K562 (cell line): ENCODE results near the gene MANF. TPM values are rescaled to one million over a fixed set of nuclear protein-coding genes. Genes with fewer than 3 reads are reported as not detected.

ENCODE experiments used
- ATAC-seq: fragments of 200-7000 bp; cut with Tn5 transposase; 3 replicates; pipeline ENCODE4 v1.9.1; 2020; ENCODE audit warnings: moderate library complexity
- BruUV-seq: library from RNA; stranded (reverse); fragments of 400-500 nt; replicated peaks from 2 replicates; lab custom pipeline; 2021; lab: Mats Ljungman, UMichigan
- CTCF ChIA-PET: fragments of 300-600 bp; formaldehyde crosslinking; extraction: SDS; loops from one replicate; lab custom pipeline; 2021; ENCODE audit warnings: low intra/inter-chr PET ratio; lab: Yijun Ruan, JAX
- POLR2A ChIA-PET: fragments of 300-600, 350-650 bp; sonication (Branson Sonifier 250); formaldehyde crosslinking; extraction: SDS; loops from one replicate; lab custom pipeline; 2021; ENCODE audit warnings: antibody characterized with exemption, inconsistent platforms; lab: Yijun Ruan, JAX
- DNase-seq, 4 experiments: peaks; one replicate each; pipeline versions ENCODE4 v3.0.0 to v3.0.0-alpha.2; 2011 to 2018; ENCODE audit warnings: low spot score in 3 of 4, mixed read lengths in 3 of 4; ENCODE audit errors: extremely low read depth in 1 of 4
- FAIRE-seq: peaks from 2 replicates; lab custom pipeline; 2011; peaks lifted over from hg19 to GRCh38; lab: Jason Lieb, UNC
- H2AFZ ChIP-seq: 2 replicates; pipeline ENCODE4 v1.6.0; 2011; ENCODE audit warnings: low read depth, low read length, control low read depth, inconsistent platforms
- H3K27ac ChIP-seq: fragments of 200-600 bp; 3 replicates; pipeline ENCODE4 v1.8.0; 2011; ENCODE audit warnings: low read depth, mild to moderate bottlenecking, control low read depth, inconsistent platforms, low read length, moderate library complexity, mixed read lengths; ENCODE audit errors: extremely low read depth
- H3K27me3 ChIP-seq, 2 experiments: fragments of 300-600 bp in 1 of 2; 2 replicates in 1 of 2; 3 replicates in 1 of 2; pipeline versions ENCODE4 v1.6.0 to v1.8.0; 2011; ENCODE audit warnings: inconsistent platforms in 2 of 2, low read length in 2 of 2, mild to moderate bottlenecking in 1 of 2, mixed read lengths in 1 of 2, moderate library complexity in 1 of 2; ENCODE audit not compliant: control insufficient read depth in 2 of 2, insufficient read depth in 2 of 2
- H3K36me3 ChIP-seq: fragments of 300-600 bp; 3 replicates; pipeline ENCODE4 v1.8.0; 2011; ENCODE audit warnings: mild to moderate bottlenecking, low read length, inconsistent platforms; ENCODE audit not compliant: control insufficient read depth, insufficient read depth
- H3K4me1 ChIP-seq, 2 experiments: fragments of 200-600 bp in 1 of 2; replicated peaks in 1 of 2; 2 replicates in 1 of 2; 3 replicates in 1 of 2; pipeline versions ENCODE4 v1.5.1 to v1.8.0; 2011; ENCODE audit warnings: inconsistent platforms in 2 of 2, low read length in 2 of 2, mild to moderate bottlenecking in 1 of 2, mixed read lengths in 1 of 2, moderate library complexity in 1 of 2; ENCODE audit not compliant: control insufficient read depth in 2 of 2, insufficient read depth in 2 of 2
- H3K4me2 ChIP-seq: 2 replicates; pipeline ENCODE4 v1.6.1; 2011; ENCODE audit warnings: low read length, control low read depth, inconsistent platforms, mixed read lengths; ENCODE audit not compliant: insufficient read depth
- H3K4me3 ChIP-seq: fragments of 200-600 bp; sonication (generic), shearing (Covaris generic); 2 replicates; pipeline ENCODE4 v1.5.1; 2016; ENCODE audit warnings: control low read depth, inconsistent platforms
- H3K79me2 ChIP-seq: fragments of 200-600 bp; 3 replicates; pipeline ENCODE4 v1.8.0; 2011; ENCODE audit warnings: low read length, inconsistent platforms; ENCODE audit not compliant: control insufficient read depth, insufficient read depth
- H3K9ac ChIP-seq, 2 experiments: 2 replicates each; pipeline versions ENCODE4 v1.6.0 to v1.6.1; 2011; ENCODE audit warnings: low read depth in 2 of 2, low read length in 2 of 2, control low read depth in 1 of 2, inconsistent platforms in 1 of 2, mild to moderate bottlenecking in 1 of 2, mixed read lengths in 1 of 2; ENCODE audit not compliant: insufficient read depth in 1 of 2
- H3K9me1 ChIP-seq: one replicate; pipeline ENCODE4 v1.6.0; 2011; ENCODE audit warnings: inconsistent platforms, mild to moderate bottlenecking, low read length, moderate library complexity; ENCODE audit not compliant: control insufficient read depth, insufficient read depth
- H3K9me3 ChIP-seq: replicated peaks from 2 replicates; pipeline ENCODE4 v1.5.1; 2011; ENCODE audit warnings: low read depth, low read length, inconsistent platforms; ENCODE audit not compliant: control insufficient read depth, insufficient read depth
- H4K20me1 ChIP-seq: replicated peaks from 2 replicates; pipeline ENCODE4 v1.6.1; 2011; ENCODE audit warnings: low read length, inconsistent platforms, mixed read lengths; ENCODE audit not compliant: control insufficient read depth, insufficient read depth
- CCNT2 ChIP-seq: IDR thresholded peaks from 2 replicates; pipeline ENCODE4 v1.6.1; 2011; ENCODE audit warnings: borderline replicate concordance, low read depth, mild to moderate bottlenecking, moderate library complexity, mixed read lengths, low read length; ENCODE audit not compliant: insufficient read length; ENCODE audit errors: extremely low read depth
- CHD4 ChIP-seq: fragments of 200-600 bp; sonication (generic); IDR thresholded peaks from 3 replicates; pipeline ENCODE4 v1.6.1; 2012; ENCODE audit warnings: low read depth, mild to moderate bottlenecking, mixed read lengths, low read length, inconsistent platforms; ENCODE audit not compliant: insufficient read depth, insufficient replicate concordance, poor library complexity, severe bottlenecking
- COPS2 ChIP-seq: fragments of 450-650 bp; conservative IDR thresholded peaks from 2 replicates; pipeline ENCODE4 v1.6.1; 2016; ENCODE audit warnings: mild to moderate bottlenecking, moderate library complexity
- CREM ChIP-seq: IDR thresholded peaks from 2 replicates; pipeline ENCODE4 v1.6.1; 2014; ENCODE audit warnings: antibody characterized with exemption, low read depth
- EHMT2 ChIP-seq: fragments of 450-650 bp; IDR thresholded peaks from 2 replicates; pipeline ENCODE4 v1.6.1; 2018; ENCODE audit warnings: antibody characterized with exemption
- ETV6 ChIP-seq, 3 experiments: fragments of 150-350 bp in 1 of 3; sonication (generic) in 1 of 3; formaldehyde crosslinking in 1 of 3; IDR thresholded peaks; 2 replicates each; pipeline versions ENCODE4 v1.6.1 to v1.8.0; 2014 to 2022; ENCODE audit warnings: borderline replicate concordance in 2 of 3, low read depth in 2 of 3, antibody characterized with exemption in 1 of 3, low read length in 1 of 3, mild to moderate bottlenecking in 1 of 3, missing genetic modification reagents in 1 of 3
- HEY1 ChIP-seq: fragments of 250-450 bp; sonication (Bioruptor Pico); IDR thresholded peaks from 2 replicates; pipeline ENCODE4 v1.5.0; 2020; ENCODE audit warnings: mild to moderate bottlenecking, moderate library complexity, borderline replicate concordance
- RBM14 ChIP-seq: fragments of 200-400 bp; formaldehyde crosslinking; IDR thresholded peaks from 2 replicates; pipeline ENCODE4 v1.6.1; 2018; ENCODE audit warnings: low read depth, mild to moderate bottlenecking, low read length, moderate library complexity, borderline replicate concordance; ENCODE audit not compliant: insufficient read depth
- RFX7 ChIP-seq: fragments of 250-450 bp; sonication (Bioruptor Pico); IDR thresholded peaks from 2 replicates; pipeline ENCODE4 v1.5.1; 2021; ENCODE audit warnings: mild to moderate bottlenecking
- SAP30 ChIP-seq: fragments of 200-600 bp; sonication (generic); IDR thresholded peaks from 2 replicates; pipeline ENCODE4 v1.6.1; 2012; ENCODE audit warnings: borderline replicate concordance, low read depth, mild to moderate bottlenecking, moderate library complexity, low read length, control low read depth, inconsistent platforms; ENCODE audit not compliant: insufficient read depth, poor library complexity, severe bottlenecking
- ZNF316 ChIP-seq: fragments of 450-650 bp; IDR thresholded peaks from 2 replicates; pipeline ENCODE4 v1.6.1; 2016
- WGBS: fragments of 100-300 bp; shearing (Covaris generic); methylation state at CpG from one replicate; pipeline ENCODE4 v1.1.6; 2016; ENCODE audit warnings: low coverage, mixed read lengths; ENCODE audit not compliant: insufficient coverage; ENCODE audit errors: missing lambda C conversion rate; 5-methylcytosine and 5-hydroxymethylcytosine counted together
- in situ Hi-C: fragments of 300-500 bp; cut with MboI; formaldehyde crosslinking; loops from 4 replicates; pipeline ENCODE4 v1.15.0; 2018; ENCODE audit warnings: inconsistent platforms, mixed read lengths
- intact Hi-C: fragments of 100-400 bp; cut with micrococcal nuclease; formaldehyde crosslinking; loops from 2 replicates; pipeline ENCODE4 v1.14.2; 2022
- polyA plus RNA-seq, 8 experiments: library from polyadenylated mRNA; depleted of rRNA in 4 of 8; stranded (reverse) in 5 of 8; unstranded in 3 of 8; fragments of >200 nt; fragmentation: Nextera tagmentation in 2 of 8; fragmentation: Illumina TruSeq in 1 of 8; extraction: Ambion mirVana in 2 of 8; extraction: Trizol in 1 of 8; gene quantifications; 2 replicates each; pipeline versions ENCODE4 v1.2.1 to v1.2.3, GENCODE V29; 2011 to 2014; ENCODE audit warnings: inconsistent platforms in 1 of 8, missing spikeins in 1 of 8
- total RNA-seq, 7 experiments: library from RNA; depleted of rRNA in 6 of 7; stranded (reverse); fragments of >200 nt in 6 of 7; fragmentation: Illumina TruSeq in 2 of 7; extraction: Trizol in 2 of 7; gene quantifications; 2 replicates each; pipeline versions ENCODE4 v1.2.1 to v1.2.3, GENCODE V29; 2011 to 2021; ENCODE audit warnings: low replicate concordance in 1 of 7
- TF ChIP-seq, protein P1 (sequence below): fragments of 250-450 bp; sonication (Bioruptor Pico); IDR thresholded peaks from 2 replicates; pipeline ENCODE4 v1.5.0; 2021
- TF ChIP-seq, protein P2 (sequence below): fragments of 450-650 bp; IDR thresholded peaks from 2 replicates; pipeline ENCODE4 v1.6.1; 2016; ENCODE audit warnings: low read depth, mild to moderate bottlenecking, moderate library complexity
- TF ChIP-seq, protein P3 (sequence below): sonication (generic); formaldehyde crosslinking; IDR thresholded peaks from 2 replicates; pipeline ENCODE4 v1.9.0; 2022; ENCODE audit warnings: mild to moderate bottlenecking, missing genetic modification reagents

MANF gene
- total and polyA plus RNA-seq, 9 of the 15 experiments (the other 6 are each of a cell fraction or from before 2014, with no cell fraction given), result 6.5 to 52.7 (median 42.3) TPM

DNA sequence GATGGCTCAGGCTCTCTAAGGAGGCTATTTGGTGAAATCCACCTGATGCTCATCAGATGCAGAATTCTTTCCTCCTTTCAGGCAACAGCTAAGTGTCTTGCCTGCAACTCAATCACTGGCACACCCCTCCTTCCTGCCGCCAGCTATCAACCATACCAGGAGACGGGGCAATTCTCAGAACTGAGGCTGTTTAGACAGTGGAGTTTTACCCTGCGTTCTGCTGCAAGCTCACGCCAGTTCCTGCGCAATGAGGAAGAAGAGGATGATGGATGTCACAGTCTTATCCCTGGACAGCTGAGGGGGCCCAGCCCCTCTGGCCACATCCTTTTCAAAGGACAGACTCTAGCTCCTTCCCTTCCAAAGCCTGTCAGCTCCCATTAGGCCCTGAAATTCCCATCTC is 7.0 kb upstream of the MANF start:
- H2AFZ ChIP-seq, result no peak overlapping the region
- no peak for ATAC-seq
- no peaks in the 10 kb centered on the region for H4K20me1 ChIP-seq
- H3K9ac ChIP-seq, result no peak overlapping the region
- no peak overlapping the region for H3K27ac ChIP-seq
- H3K4me3 ChIP-seq, result no peak overlapping the region
- no peaks in the 10 kb centered on the region for H3K9me3 ChIP-seq
- H3K9me1 ChIP-seq, result no peaks in the 10 kb centered on the region
- no peak overlapping the region for H3K4me2 ChIP-seq
- in situ Hi-C loops, result loop anchor here (5.0 to 10.0 kb wide), 2 partner anchors 273 to 761 kb away; partner anchors contain the start of gene MAPKAPK3
- 6% methylated on average over 3 of the region's 5 CpGs for WGBS
- H3K36me3 ChIP-seq, result no peaks in the 10 kb centered on the region
- CTCF ChIA-PET, result no interaction called here
- DNase-seq, result no peak
- peaks cover 13 to 55% of the 10 kb centered on the region in 2 experiments for H3K27me3 ChIP-seq
- intact Hi-C loops, result loop anchor here (10.0 kb wide), 1 partner anchor 703 kb away; the partner anchor contains the start of gene DOCK3
- BruUV-seq, result no TSS peak
- H3K79me2 ChIP-seq, result no peaks in the 10 kb centered on the region
- POLR2A ChIA-PET, result no interaction called here
- no peak for FAIRE-seq
- no peaks in the 10 kb centered on the region; a peak in 3 of 5 replicates for H3K4me1 ChIP-seq
- TF ChIP-seq RBM14 (no peak), CHD4 (no peak), CCNT2 (no peak), ZNF316 (no peak), ETV6 (IDR thresholded peaks at IDR 0.05; ENCODE audit: borderline replicate concordance in 1 of 2, low read depth in 2 of 2, low read length in 1 of 2) (no peak), ETV6 (CRISPR knock-in tag; IDR thresholded peaks at IDR 0.05; ENCODE audit: borderline replicate concordance) (no peak), EHMT2 (no peak), RFX7 (CRISPR knock-in tag) (no peak), SAP30 (no peak), HEY1 (CRISPR knock-in tag) (no peak), COPS2 (no peak), CREM (no peak)
- TF ChIP-seq, protein P1, sequence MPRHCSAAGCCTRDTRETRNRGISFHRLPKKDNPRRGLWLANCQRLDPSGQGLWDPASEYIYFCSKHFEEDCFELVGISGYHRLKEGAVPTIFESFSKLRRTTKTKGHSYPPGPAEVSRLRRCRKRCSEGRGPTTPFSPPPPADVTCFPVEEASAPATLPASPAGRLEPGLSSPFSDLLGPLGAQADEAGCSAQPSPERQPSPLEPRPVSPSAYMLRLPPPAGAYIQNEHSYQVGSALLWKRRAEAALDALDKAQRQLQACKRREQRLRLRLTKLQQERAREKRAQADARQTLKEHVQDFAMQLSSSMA, result no peak
- TF ChIP-seq, protein P2, sequence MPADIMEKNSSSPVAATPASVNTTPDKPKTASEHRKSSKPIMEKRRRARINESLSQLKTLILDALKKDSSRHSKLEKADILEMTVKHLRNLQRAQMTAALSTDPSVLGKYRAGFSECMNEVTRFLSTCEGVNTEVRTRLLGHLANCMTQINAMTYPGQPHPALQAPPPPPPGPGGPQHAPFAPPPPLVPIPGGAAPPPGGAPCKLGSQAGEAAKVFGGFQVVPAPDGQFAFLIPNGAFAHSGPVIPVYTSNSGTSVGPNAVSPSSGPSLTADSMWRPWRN, result no peak
- TF ChIP-seq, protein P3, sequence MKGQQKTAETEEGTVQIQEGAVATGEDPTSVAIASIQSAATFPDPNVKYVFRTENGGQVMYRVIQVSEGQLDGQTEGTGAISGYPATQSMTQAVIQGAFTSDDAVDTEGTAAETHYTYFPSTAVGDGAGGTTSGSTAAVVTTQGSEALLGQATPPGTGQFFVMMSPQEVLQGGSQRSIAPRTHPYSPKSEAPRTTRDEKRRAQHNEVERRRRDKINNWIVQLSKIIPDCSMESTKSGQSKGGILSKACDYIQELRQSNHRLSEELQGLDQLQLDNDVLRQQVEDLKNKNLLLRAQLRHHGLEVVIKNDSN, result no peak
